GM19372 (cell line): ENCODE measurements around the gene CSNK1G1.
"Not testable (repeated sequence)": the region's sequence is repeated elsewhere in the genome, so short reads cannot be mapped to it uniquely, and the experiment has no call there.

Experiments used
- ATAC-seq: cut with Tn5 transposase; IDR thresholded peaks from one replicate; pipeline ENCODE4 v1.9.1; 2021; ENCODE audit warnings: mild to moderate bottlenecking, low read depth, moderate library complexity; ENCODE audit not compliant: unreplicated experiment

The CSNK1G1 gene

GRCh38 chr15:64351265-64351664 lies 4.7 kb downstream of the CSNK1G1 start:
- ATAC-seq, result no peak

- no peak for ATAC-seq
Measured at GRCh38 chr15:64349375-64349774, 6.6 kb downstream of the CSNK1G1 start.

- ATAC-seq, result no peak
Measured at GRCh38 chr15:64348455-64348854, 7.5 kb downstream of the CSNK1G1 start.

GRCh38 chr15:64346242-64346641 lies 9.7 kb downstream of the CSNK1G1 start:
- not testable (repeated sequence) for ATAC-seq

- ATAC-seq, result no peak
Measured at GRCh38 chr15:64344651-64345294, 11.2 kb downstream of the CSNK1G1 start.

GRCh38 chr15:64343841-64344240 lies 12.1 kb downstream of the CSNK1G1 start:
- no peak for ATAC-seq

- no peak for ATAC-seq
Measured at GRCh38 chr15:64343222-64343621, 12.8 kb downstream of the CSNK1G1 start.

- ATAC-seq, result no peak
Measured at GRCh38 chr15:64341961-64342360, 14.0 kb downstream of the CSNK1G1 start.

GRCh38 chr15:64340355-64340754 lies 15.6 kb downstream of the CSNK1G1 start:
- no peak for ATAC-seq

GRCh38 chr15:64337761-64338160 lies 18.2 kb downstream of the CSNK1G1 start:
- ATAC-seq, result no peak

GRCh38 chr15:64333986-64334929 lies 21.7 kb downstream of the CSNK1G1 start:
- ATAC-seq, result no peak

- no peak for ATAC-seq
Measured at GRCh38 chr15:64333516-64333915, 22.5 kb downstream of the CSNK1G1 start.

- not testable (repeated sequence) for ATAC-seq
Measured at GRCh38 chr15:64331668-64332067, 24.3 kb downstream of the CSNK1G1 start.

GRCh38 chr15:64326975-64327374 lies 29.0 kb downstream of the CSNK1G1 start:
- not testable (repeated sequence) for ATAC-seq

- ATAC-seq, result not testable (repeated sequence)
Measured at GRCh38 chr15:64326458-64326857, 29.5 kb downstream of the CSNK1G1 start.

- no peak for ATAC-seq
Measured at GRCh38 chr15:64324165-64324877, 31.7 kb downstream of the CSNK1G1 start.

GRCh38 chr15:64315216-64315615 lies 40.8 kb downstream of the CSNK1G1 start:
- ATAC-seq, result no peak

GRCh38 chr15:64314456-64314855 lies 41.5 kb downstream of the CSNK1G1 start:
- no peak for ATAC-seq

GRCh38 chr15:64311566-64311965 lies 44.4 kb downstream of the CSNK1G1 start:
- no peak for ATAC-seq

GRCh38 chr15:64310036-64310435 lies 45.9 kb downstream of the CSNK1G1 start:
- no peak for ATAC-seq

- ATAC-seq, result no peak
Measured at GRCh38 chr15:64305261-64305660, 50.7 kb downstream of the CSNK1G1 start.
